Brain microvascular endothelial cell (primary cell): ENCODE measurements around the gene SEC61A1.

Experiments used
- DNase-seq: peaks from one replicate; pipeline ENCODE4 v3.0.0-alpha.2; 2020
- H3K27ac ChIP-seq: fragments of 250-450 bp; sonication (Bioruptor Pico); 2 replicates; pipeline ENCODE4 v1.5.1; 2020; ENCODE audit warnings: mild to moderate bottlenecking, moderate library complexity
- H3K27me3 ChIP-seq: fragments of 250-450 bp; sonication (Bioruptor Pico); replicated peaks from 2 replicates; pipeline ENCODE4 v1.5.1; 2020; ENCODE audit warnings: mild to moderate bottlenecking
- H3K36me3 ChIP-seq: fragments of 250-450 bp; sonication (Bioruptor Pico); replicated peaks from 2 replicates; pipeline ENCODE4 v1.5.1; 2020; ENCODE audit warnings: mild to moderate bottlenecking
- H3K4me3 ChIP-seq: 2 replicates; pipeline ENCODE4 v1.5.1; 2011; ENCODE audit warnings: low read depth, mild to moderate bottlenecking, control low read depth, low read length, moderate library complexity
- in situ Hi-C: cut with HindIII; loops from 2 replicates; pipeline ENCODE4 v1.10.0; 2017; ENCODE audit warnings: low sequenced_read_pairs, low pct_ligation_motif_present
- TF ChIP-seq, protein P1 (sequence below): IDR thresholded peaks from 2 replicates; pipeline ENCODE4 v1.5.1; 2011; ENCODE audit warnings: low read depth, mild to moderate bottlenecking, moderate library complexity, low read length, control low read depth, inconsistent platforms; ENCODE audit errors: missing control alignments

SEC61A1 gene

DNA sequence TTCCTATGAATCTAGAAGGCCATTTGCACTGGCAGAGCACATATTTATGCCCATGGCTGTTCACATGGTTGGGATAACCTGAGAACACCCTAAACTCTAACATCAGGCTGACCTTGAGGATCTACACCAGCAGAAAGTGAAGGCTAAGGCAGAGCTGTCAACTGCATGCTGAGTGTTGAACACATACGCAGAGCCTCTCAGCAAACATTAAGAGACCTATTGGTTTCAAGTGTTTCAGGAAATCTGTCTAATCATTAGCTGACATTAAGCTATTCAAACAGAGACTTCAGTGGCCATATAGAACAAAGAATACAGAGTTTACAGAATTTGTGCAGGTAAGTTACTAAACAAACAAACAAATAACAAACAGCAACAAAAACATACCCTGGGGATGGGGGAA lies 16.1 kb upstream of the SEC61A1 start:
- no peak overlapping the region for H3K4me3 ChIP-seq
- no peak overlapping the region for H3K27ac ChIP-seq
- peaks cover 4% of the 10 kb centered on the region for H3K27me3 ChIP-seq
- no peaks in the 10 kb centered on the region for H3K36me3 ChIP-seq
- TF ChIP-seq, protein P1, sequence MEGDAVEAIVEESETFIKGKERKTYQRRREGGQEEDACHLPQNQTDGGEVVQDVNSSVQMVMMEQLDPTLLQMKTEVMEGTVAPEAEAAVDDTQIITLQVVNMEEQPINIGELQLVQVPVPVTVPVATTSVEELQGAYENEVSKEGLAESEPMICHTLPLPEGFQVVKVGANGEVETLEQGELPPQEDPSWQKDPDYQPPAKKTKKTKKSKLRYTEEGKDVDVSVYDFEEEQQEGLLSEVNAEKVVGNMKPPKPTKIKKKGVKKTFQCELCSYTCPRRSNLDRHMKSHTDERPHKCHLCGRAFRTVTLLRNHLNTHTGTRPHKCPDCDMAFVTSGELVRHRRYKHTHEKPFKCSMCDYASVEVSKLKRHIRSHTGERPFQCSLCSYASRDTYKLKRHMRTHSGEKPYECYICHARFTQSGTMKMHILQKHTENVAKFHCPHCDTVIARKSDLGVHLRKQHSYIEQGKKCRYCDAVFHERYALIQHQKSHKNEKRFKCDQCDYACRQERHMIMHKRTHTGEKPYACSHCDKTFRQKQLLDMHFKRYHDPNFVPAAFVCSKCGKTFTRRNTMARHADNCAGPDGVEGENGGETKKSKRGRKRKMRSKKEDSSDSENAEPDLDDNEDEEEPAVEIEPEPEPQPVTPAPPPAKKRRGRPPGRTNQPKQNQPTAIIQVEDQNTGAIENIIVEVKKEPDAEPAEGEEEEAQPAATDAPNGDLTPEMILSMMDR: no peak
- in situ Hi-C loops: no loop called here
- DNase-seq: no peak

DNA sequence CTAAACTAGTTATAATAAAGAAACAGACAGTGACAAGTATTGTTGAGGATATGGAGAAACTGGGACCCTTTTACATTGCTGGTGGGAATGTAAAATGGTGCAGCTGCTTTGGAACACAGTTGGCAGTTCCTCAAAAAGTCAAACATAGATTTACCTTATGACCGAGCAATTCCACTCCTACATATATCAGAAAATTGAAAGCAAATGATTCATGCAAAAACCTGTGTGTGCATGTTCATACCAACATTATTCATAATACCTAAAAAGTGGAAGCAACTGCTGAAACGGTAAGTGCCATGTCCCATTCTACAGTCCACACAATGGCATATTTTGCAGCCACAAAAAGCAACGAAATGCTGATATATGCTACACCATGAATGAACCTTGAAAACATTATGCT lies 12.2 kb upstream of the SEC61A1 start:
- H3K27ac ChIP-seq: no peak overlapping the region
- no peak for DNase-seq
- in situ Hi-C loops: no loop called here
- TF ChIP-seq, protein P1: no peak
- H3K27me3 ChIP-seq: peaks cover 7% of the 10 kb centered on the region
- H3K4me3 ChIP-seq: no peak overlapping the region
- no peaks in the 10 kb centered on the region for H3K36me3 ChIP-seq

DNA sequence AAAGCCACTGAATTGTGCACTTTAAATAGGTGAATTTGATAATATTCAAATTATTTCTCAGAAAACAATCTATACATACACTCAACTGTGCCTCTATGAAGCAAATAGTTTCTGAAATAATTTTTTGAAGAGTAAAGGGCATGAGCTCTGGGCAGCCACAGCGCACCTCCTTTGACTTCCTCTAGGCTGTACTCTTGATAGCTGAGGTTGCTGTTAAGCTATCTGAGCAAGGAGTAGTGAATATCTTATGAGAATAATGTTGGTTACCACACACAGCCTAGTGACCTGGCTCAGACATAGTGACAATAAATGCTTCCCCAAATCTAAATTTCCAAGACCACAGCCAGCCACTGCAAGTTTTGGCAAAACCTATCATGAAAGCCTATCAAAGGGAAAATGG lies 11.6 kb upstream of the SEC61A1 start:
- Histone ChIP-seq H3K36me3 (no peaks in the 10 kb centered on the region), H3K27ac (no peak overlapping the region), H3K27me3 (peaks cover 7% of the 10 kb centered on the region), H3K4me3 (no peak overlapping the region)
- TF ChIP-seq, protein P1: no peak
- DNase-seq: no peak
- in situ Hi-C loops: no loop called here

DNA sequence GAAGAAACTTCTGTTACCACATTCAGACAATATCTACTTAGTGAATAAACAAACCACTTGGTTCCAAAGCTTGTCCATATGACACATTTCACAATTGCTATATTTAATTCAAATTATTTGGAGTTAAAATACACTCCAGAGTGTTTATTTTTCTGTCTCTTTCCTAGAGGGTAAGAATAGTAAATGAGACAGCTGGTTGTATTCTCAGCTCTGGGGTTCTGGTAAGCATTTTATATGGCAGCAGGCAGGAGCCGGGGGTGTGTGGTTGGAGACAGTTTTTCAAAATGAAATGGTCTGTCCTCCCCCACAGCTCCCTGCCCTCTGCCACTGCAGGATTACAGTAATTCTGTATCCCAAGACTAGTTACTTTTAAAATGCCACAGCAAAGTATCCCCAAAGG lies 10.9 kb upstream of the SEC61A1 start:
- in situ Hi-C loops: no loop called here
- no peak for DNase-seq
- no peak overlapping the region for H3K27ac ChIP-seq
- no peak overlapping the region for H3K4me3 ChIP-seq
- no peaks in the 10 kb centered on the region for H3K36me3 ChIP-seq
- TF ChIP-seq, protein P1: no peak
- peaks cover 7% of the 10 kb centered on the region for H3K27me3 ChIP-seq

DNA sequence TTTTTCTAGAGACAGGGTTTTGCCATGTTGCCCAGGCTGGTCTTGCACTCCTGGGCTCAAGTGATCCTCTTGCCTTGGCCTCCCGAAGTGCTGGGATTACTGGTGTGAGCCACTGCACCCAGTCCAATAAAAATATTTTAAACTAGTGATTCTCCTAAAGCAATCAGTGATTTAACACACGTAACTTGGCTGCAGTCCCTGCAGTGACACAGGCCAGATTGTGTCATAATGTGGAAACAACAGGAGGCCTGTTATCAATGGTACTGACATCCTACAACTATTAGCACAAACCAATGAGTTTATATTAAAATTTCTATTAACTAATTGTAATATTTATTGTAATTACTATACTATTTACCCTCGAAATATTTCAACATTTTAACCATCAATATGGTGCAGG lies 1.6 kb upstream of the SEC61A1 start:
- no peak overlapping the region for H3K4me3 ChIP-seq
- no peaks in the 10 kb centered on the region for H3K27me3 ChIP-seq
- TF ChIP-seq, protein P1: no peak
- in situ Hi-C loops: no loop called here
- H3K27ac ChIP-seq: no peak overlapping the region
- no peak for DNase-seq
- peaks cover 33% of the 10 kb centered on the region for H3K36me3 ChIP-seq

DNA sequence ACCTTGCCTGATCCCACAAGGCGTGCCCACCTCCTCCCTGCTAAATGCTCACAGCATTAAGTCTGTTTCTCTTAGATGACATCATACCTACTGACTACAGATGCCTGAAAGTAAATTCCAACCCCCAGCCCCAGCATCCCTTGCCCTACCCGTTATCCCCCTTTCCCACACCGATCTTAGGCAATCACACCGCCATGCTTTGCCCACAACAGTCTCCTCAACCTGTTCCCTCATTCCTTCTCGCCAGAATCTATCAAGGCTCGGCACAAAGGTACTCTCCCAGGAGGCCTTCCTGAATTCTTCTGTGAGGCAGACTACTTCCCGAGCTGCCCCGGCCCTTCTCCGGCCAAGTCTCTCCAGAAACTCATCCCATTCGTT lies 789 bp upstream of the SEC61A1 start:
- peak overlapping the region; percentile 61 for H3K27ac ChIP-seq
- peaks cover 40% of the 10 kb centered on the region for H3K36me3 ChIP-seq
- H3K4me3 ChIP-seq: peak overlapping the region; percentile 89
- TF ChIP-seq, protein P1: no peak
- in situ Hi-C loops: no loop called here
- DNase-seq: no peak
- no peaks in the 10 kb centered on the region for H3K27me3 ChIP-seq
